Measurements from ENCODE around the gene UNC119B.
A peak's percentile ranks its signal among the peaks of the same experiment; 100 is the strongest.

UNC119B gene

GRCh38 chr12:120760349-120761254 is 50.3 kb downstream of the UNC119B start:
- H3K4me3 ChIP-seq (ENCODE audit: low read depth, low read length), result no peak overlapping the region
- ChIA-PET CTCF (interaction anchor here (1.0 kb wide), 1 partner anchor 211 kb away, joined by 3 read pairs; no protein-coding TSS in a partner anchor), POLR2A (no interaction called here)
- peaks cover 3% of the 10 kb centered on the region; the same call in 1 of the 2 replicates for H3K4me1 ChIP-seq (ENCODE audit: control insufficient read depth, insufficient read depth, low read length)
- TF ChIP-seq ZNF76 (tag by site-specific recombination; IDR thresholded peaks at IDR 0.05; ENCODE audit: borderline replicate concordance, low read depth) (no peak), HOXC10 (CRISPR knock-in tag; IDR thresholded peaks at IDR 0.05) (no peak), ZNF449 (tag by site-specific recombination; IDR thresholded peaks at IDR 0.05) (no peak), ZNF114 (tag by site-specific recombination; IDR thresholded peaks at IDR 0.05) (no peak), ZNF488 (tag by site-specific recombination; IDR thresholded peaks at IDR 0.05) (no peak), ZNF530 (tag by site-specific recombination; IDR thresholded peaks at IDR 0.05; ENCODE audit: low read depth) (no peak), SETDB1 (IDR thresholded peaks at IDR 0.05; ENCODE audit: insufficient read length, low read length) (no peak), GLIS2 (tag by site-specific recombination; IDR thresholded peaks at IDR 0.05) (no peak), ZSCAN18 (tag by site-specific recombination; IDR thresholded peaks at IDR 0.05) (no peak), ZNF292 (tag by site-specific recombination; IDR thresholded peaks at IDR 0.05; ENCODE audit: borderline replicate concordance, low read depth) (no peak), HOXA7 (CRISPR knock-in tag; IDR thresholded peaks at IDR 0.05; ENCODE audit: borderline replicate concordance) (no peak), ZNF239 (tag by site-specific recombination; IDR thresholded peaks at IDR 0.05) (no peak)
- peaks cover 4 to 42% of the 10 kb centered on the region in 2 experiments; a peak in 2 of 3 replicates for H3K36me3 ChIP-seq (ENCODE audit: control insufficient read depth in 2 of 2, insufficient read depth in 1 of 2, low read length in 2 of 2)
- no peaks in the 10 kb centered on the region for H3K9me3 ChIP-seq (ENCODE audit: control insufficient read depth, insufficient read depth, low read depth, low read length)
- no peak overlapping the region for H3K27ac ChIP-seq (ENCODE audit: extremely low read depth, low read depth, low read length)

GRCh38 chr12:120761519-120761934 is 51.3 kb downstream of the UNC119B start:
- CTCF ChIA-PET, result no interaction called here
- H3K27ac ChIP-seq (ENCODE audit: extremely low read depth, low read depth, low read length), result peak overlapping the region; percentile 24; the same call in 1 of the 2 replicates
- H3K9me3 ChIP-seq (ENCODE audit: control insufficient read depth, insufficient read depth, low read depth, low read length), result no peaks in the 10 kb centered on the region
- H3K4me3 ChIP-seq (ENCODE audit: low read depth, low read length), result no peak overlapping the region
- H3K4me1 ChIP-seq (ENCODE audit: control insufficient read depth, insufficient read depth, low read length), result peaks cover 3% of the 10 kb centered on the region; the same call in 1 of the 2 replicates
- POLR2A ChIA-PET, result no interaction called here
- peaks cover 4 to 51% of the 10 kb centered on the region in 2 experiments; a peak in 2 of 3 replicates for H3K36me3 ChIP-seq (ENCODE audit: control insufficient read depth in 2 of 2, insufficient read depth in 1 of 2, low read length in 2 of 2)
- TF ChIP-seq WT1 (tag by site-specific recombination; IDR thresholded peaks at IDR 0.05), result peak; percentile 94
- 0 out of 2 replicates have a peak, but pooled peaks have one; percentile 23 for TF ChIP-seq PATZ1 (tag by site-specific recombination; IDR thresholded peaks at IDR 0.05)
- no peak for TF ChIP-seq YY1 (tag by site-specific recombination; IDR thresholded peaks at IDR 0.05)
- TF ChIP-seq ZBTB48 (tag by site-specific recombination; IDR thresholded peaks at IDR 0.05), result no peak
- no peak for TF ChIP-seq ZNF398 (tag by site-specific recombination; IDR thresholded peaks at IDR 0.05)
- no peak for TF ChIP-seq ZNF639 (tag by site-specific recombination; IDR thresholded peaks at IDR 0.05)
- TF ChIP-seq ZBTB44 (tag by site-specific recombination; IDR thresholded peaks at IDR 0.05), result no peak

Data from HEK293 (cell line).